Ovary (tissue), 3 donors: Measurements from ENCODE around the gene CYP4F12.

Source experiments
- CTCF ChIP-seq, 3 donors: fragments of 450-650 bp in 2 of 3; fragments of 200-600 bp in 1 of 3; IDR thresholded peaks; one replicate each; pipeline versions ENCODE4 v1.5.1 to v1.8.0; 2016 to 2022; ENCODE audit warnings: antibody characterized with exemption in 3 of 3, mild to moderate bottlenecking in 1 of 3
- EP300 ChIP-seq: sonication (generic); formaldehyde crosslinking; IDR thresholded peaks from one replicate; pipeline ENCODE4 v1.6.1; 2017; ENCODE audit warnings: antibody characterized with exemption
- POLR2A ChIP-seq: fragments of 450-650 bp; IDR thresholded peaks from one replicate; pipeline ENCODE4 v1.6.1; 2017; ENCODE audit warnings: antibody characterized with exemption, mild to moderate bottlenecking, moderate library complexity
- donor health status: DM: no; HTN: no; CAD: no.

- TF ChIP-seq POLR2A, result no peak
- no peak for TF ChIP-seq CTCF (IDR thresholded peaks at IDR 0.05)
- no peak for TF ChIP-seq EP300
Observed at GRCh38 chr19:15666883-15667282, 6.0 kb upstream of the CYP4F12 start.
